ENCODE measurements around the gene DUSP5. TPM values are rescaled to one million over a fixed set of nuclear protein-coding genes. Genes with fewer than 3 reads are reported as not detected.

DUSP5 gene
- total and polyA plus RNA-seq, 2 of the 4 experiments (the other 2 are of a cell fraction) = 42.1 to 48.1 TPM

DNA sequence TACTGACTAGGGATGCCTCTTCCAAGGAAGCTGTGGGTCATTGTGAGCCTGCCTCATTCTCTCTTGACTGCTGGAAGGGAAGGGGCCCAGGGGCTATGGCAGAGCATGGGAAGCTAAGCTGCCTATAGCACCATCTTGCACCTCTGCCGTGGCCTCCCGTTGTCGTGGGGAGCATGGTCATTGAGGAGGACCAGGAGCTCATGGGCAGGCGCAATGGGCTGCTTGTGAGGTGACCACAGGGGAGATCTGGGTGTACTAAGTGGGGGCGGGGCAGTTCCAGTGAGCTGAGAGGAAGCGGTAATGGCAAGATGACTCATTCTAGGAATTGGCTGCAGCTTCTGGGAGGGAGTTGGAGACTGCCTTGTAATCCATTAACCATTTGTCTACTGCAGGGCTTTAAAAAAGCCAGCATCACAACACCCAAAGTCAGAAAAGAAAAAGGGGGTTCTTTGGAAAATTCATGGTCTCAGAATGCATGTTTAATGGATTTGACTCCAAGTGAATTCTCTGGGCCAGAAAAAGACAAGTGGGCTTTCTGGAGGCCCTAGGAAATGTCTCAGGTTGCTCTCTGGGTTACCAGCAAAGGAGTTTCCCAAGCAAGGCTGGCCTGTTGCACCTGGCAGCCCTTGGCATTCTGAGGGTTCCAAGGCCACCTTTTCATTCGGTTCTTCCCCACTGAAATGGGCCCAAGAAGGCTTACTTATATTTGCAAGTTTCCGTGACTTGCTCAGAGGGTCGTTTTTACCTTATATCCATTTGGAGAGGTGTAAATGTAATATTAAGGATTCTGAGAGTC is 3.6 kb downstream of the DUSP5 start:
- dilution Hi-C loops (cut with HindIII; ENCODE audit: low sequenced_read_pairs, unreplicated experiment) (no loop called here), intact Hi-C loops (cut with micrococcal nuclease) (loop anchor here (1.0 kb wide), 1 partner anchor 46 kb away; no protein-coding TSS in a partner anchor)
- WGBS, 2 experiments (ENCODE audit: extremely low coverage in 2 of 2, insufficient read length in 1 of 2) = 0% methylated on average over 3 of the region's 9 CpGs; no CpG with 5 or more reads in 1 of the 2 experiments
- TF ChIP-seq, protein P1, sequence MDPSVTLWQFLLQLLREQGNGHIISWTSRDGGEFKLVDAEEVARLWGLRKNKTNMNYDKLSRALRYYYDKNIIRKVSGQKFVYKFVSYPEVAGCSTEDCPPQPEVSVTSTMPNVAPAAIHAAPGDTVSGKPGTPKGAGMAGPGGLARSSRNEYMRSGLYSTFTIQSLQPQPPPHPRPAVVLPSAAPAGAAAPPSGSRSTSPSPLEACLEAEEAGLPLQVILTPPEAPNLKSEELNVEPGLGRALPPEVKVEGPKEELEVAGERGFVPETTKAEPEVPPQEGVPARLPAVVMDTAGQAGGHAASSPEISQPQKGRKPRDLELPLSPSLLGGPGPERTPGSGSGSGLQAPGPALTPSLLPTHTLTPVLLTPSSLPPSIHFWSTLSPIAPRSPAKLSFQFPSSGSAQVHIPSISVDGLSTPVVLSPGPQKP (IDR thresholded peaks at IDR 0.05; ENCODE audit: borderline replicate concordance, low read depth, low read length) = no peak
- TF ChIP-seq SMC3 (IDR thresholded peaks at IDR 0.05; ENCODE audit: low read depth, low read length) (no peak; the same call in 1 of the 2 replicates), MAZ (IDR thresholded peaks at IDR 0.05; ENCODE audit: borderline replicate concordance, low read depth, low read length) (peak; percentile 54; the same call in 1 of the 2 replicates), RAD21 (IDR thresholded peaks at IDR 0.05; ENCODE audit: low read length) (no peak), POLR2A (IDR thresholded peaks at IDR 0.05; ENCODE audit: low read depth, low read length) (peak; percentile 45; the same call in 1 of the 2 replicates), BHLHE40 (IDR thresholded peaks at IDR 0.05; ENCODE audit: low read depth, low read length) (peak; percentile 36; the same call in 1 of the 2 replicates), FOS (IDR thresholded peaks at IDR 0.05; ENCODE audit: low read depth, low read length) (peak; percentile 76; the same call in 1 of the 2 replicates), CEBPB (IDR thresholded peaks at IDR 0.05; ENCODE audit: low read depth, low read length) (no peak), MXI1 (IDR thresholded peaks at IDR 0.05; ENCODE audit: borderline replicate concordance, low read depth, low read length) (no peak), CHD1 (IDR thresholded peaks at IDR 0.05; ENCODE audit: low read depth, low read length) (peak; percentile 84; the same call in 1 of the 2 replicates), RFX5 (IDR thresholded peaks at IDR 0.05; ENCODE audit: low read depth, low read length) (no peak), MAFK (IDR thresholded peaks at IDR 0.05; ENCODE audit: low read depth, low read length) (no peak), RCOR1 (IDR thresholded peaks at IDR 0.05; ENCODE audit: insufficient replicate concordance, low read length) (no peak), NFE2L2 (IDR thresholded peaks at IDR 0.05; ENCODE audit: low read depth, low read length) (no peak)

More for the DNA sequence above, 3.6 kb downstream of the DUSP5 start:
- Histone ChIP-seq H3K14ac (replicated peaks; ENCODE audit: low read depth, low read length) (peak overlapping the region; percentile 29), H3K56ac (ENCODE audit: extremely low read depth, insufficient read depth, low read length) (peak overlapping the region; percentile 48; the same call in 1 of the 2 replicates), H3K23ac (ENCODE audit: low read depth, low read length) (peak overlapping the region; percentile 53; the same call in 1 of the 2 replicates), H3K4ac (ENCODE audit: low read depth, low read length) (peak overlapping the region; percentile 76), H3K4me2 (ENCODE audit: low read depth, low read length) (peak overlapping the region; percentile 81), H3K36me3 (ENCODE audit: control insufficient read depth, insufficient read depth, low read length) (peaks cover 16% of the 10 kb centered on the region), H2BK5ac (ENCODE audit: low read depth, low read length, poor library complexity, severe bottlenecking) (peak overlapping the region; percentile 85), H3K9me3 (ENCODE audit: control insufficient read depth, insufficient read depth, low read length) (no peaks in the 10 kb centered on the region), H2AK5ac (ENCODE audit: low read depth, low read length) (peak overlapping the region; percentile 83), H3K9me1 (ENCODE audit: insufficient read depth, low read length) (peaks cover 26% of the 10 kb centered on the region), H3K18ac (ENCODE audit: low read depth, low read length) (peak overlapping the region; percentile 67), H3K4me3 (ENCODE audit: insufficient read depth, low read depth, low read length) (peak overlapping the region; percentile 90; the same call in 1 of the 2 replicates), H2BK15ac (ENCODE audit: low read depth, low read length) (peak overlapping the region; percentile 64; the same call in 2 of the 3 replicates), H3K4me1 (ENCODE audit: control insufficient read depth, insufficient read depth, low read length) (peaks cover 27% of the 10 kb centered on the region), H2AFZ (replicated peaks; ENCODE audit: low read length, poor library complexity) (peak overlapping the region; percentile 63), H4K20me1 (ENCODE audit: insufficient read depth, low read length) (peaks cover 85% of the 10 kb centered on the region), H2AK9ac (replicated peaks; ENCODE audit: low read depth, low read length, poor library complexity) (peak overlapping the region; percentile 84), H4K8ac (ENCODE audit: low read depth in 2 of 2, low read length in 2 of 2) (peak overlapping the region; percentile 20 to 74; a peak in 3 of 4 replicates), H2BK120ac (ENCODE audit: low read depth, low read length) (peak overlapping the region; percentile 67), H3K79me1 (ENCODE audit: low read depth in 1 of 2, low read length in 2 of 2) (peaks cover 21 to 77% of the 10 kb centered on the region in 2 experiments), H3K27ac (ENCODE audit: insufficient read depth, low read length) (peak overlapping the region; percentile 73), H4K5ac (ENCODE audit: low read depth, low read length) (peak overlapping the region; percentile 69), H3K9ac (ENCODE audit: low read depth, low read length) (peak overlapping the region; percentile 5; the same call in 1 of the 2 replicates), H4K91ac (ENCODE audit: insufficient read depth, low read depth, low read length) (peak overlapping the region; percentile 82), H2BK20ac (ENCODE audit: low read depth, low read length) (peak overlapping the region; percentile 84), H3K27me3 (ENCODE audit: control insufficient read depth, insufficient read depth, low read length) (no peaks in the 10 kb centered on the region)
- ChIA-PET POLR2A (ENCODE audit: unreplicated experiment) (interaction anchor here (0.5 to 1.0 kb wide), 3 partner anchors 50 to 148 kb away, joined by 3 to 5 read pairs (median 3); no protein-coding TSS in a partner anchor), CTCF (interaction anchor here (0.8 to 2.1 kb wide), 3 partner anchors 53 to 148 kb away, joined by 3 to 7 read pairs (median 3); no protein-coding TSS in a partner anchor)
- ATAC-seq (ENCODE audit: low read depth) = peak; percentile 12
- no TSS peak for BruUV-seq (replicated peaks)
- in situ Hi-C loops (cut with MboI; ENCODE audit: low sequenced_read_pairs) = loop anchor here (5.0 kb wide), 1 partner anchor 149 kb away; no protein-coding TSS in a partner anchor
- peak; percentile 95 for DNase-seq
